ENCODE measurements around the gene SIPA1L2.

DNA sequence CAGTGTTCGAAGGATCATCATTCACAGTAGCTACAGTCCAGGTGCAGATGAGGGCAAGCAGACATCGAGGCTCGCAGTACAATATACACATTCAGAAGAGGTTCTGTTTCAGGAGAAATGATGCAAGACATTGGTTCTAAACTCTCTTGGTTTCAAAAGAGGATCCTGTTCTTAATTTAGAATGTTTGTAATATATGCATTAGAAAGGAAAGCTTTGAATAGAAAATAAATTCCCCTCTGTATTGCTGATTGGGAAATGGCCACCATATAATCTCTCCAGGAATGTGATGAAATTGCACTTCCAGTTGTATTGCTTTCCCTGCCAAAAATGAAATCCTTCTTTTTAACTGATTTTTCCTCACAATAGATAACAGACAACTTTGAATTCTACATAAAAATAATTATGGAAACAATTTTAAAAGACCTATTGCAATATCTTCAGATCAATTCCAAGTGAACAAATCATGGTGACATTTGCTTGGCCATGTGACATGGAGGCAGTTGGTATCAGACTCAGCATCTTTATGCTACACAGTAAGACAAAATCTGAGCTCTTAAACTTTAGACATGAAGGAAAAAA lies 27.6 kb upstream of the SIPA1L2 start:
- no peak for TF ChIP-seq POLR2AphosphoS5 (IDR thresholded peaks at IDR 0.05; ENCODE audit: low read depth, low read length)
- no peak for TF ChIP-seq POLR2A (IDR thresholded peaks at IDR 0.05; ENCODE audit: low read depth, low read length)

Data from GM12892 (cell line).